ENCODE results near the gene CAPN7. TPM values are rescaled to one million over a fixed set of nuclear protein-coding genes. Genes with fewer than 3 reads are reported as not detected.

CAPN7 gene
- total and polyA plus RNA-seq, 2 donors (not counting 1 experiment from before 2014, with no cell fraction given), result 40.4 to 85.9 TPM

DNA sequence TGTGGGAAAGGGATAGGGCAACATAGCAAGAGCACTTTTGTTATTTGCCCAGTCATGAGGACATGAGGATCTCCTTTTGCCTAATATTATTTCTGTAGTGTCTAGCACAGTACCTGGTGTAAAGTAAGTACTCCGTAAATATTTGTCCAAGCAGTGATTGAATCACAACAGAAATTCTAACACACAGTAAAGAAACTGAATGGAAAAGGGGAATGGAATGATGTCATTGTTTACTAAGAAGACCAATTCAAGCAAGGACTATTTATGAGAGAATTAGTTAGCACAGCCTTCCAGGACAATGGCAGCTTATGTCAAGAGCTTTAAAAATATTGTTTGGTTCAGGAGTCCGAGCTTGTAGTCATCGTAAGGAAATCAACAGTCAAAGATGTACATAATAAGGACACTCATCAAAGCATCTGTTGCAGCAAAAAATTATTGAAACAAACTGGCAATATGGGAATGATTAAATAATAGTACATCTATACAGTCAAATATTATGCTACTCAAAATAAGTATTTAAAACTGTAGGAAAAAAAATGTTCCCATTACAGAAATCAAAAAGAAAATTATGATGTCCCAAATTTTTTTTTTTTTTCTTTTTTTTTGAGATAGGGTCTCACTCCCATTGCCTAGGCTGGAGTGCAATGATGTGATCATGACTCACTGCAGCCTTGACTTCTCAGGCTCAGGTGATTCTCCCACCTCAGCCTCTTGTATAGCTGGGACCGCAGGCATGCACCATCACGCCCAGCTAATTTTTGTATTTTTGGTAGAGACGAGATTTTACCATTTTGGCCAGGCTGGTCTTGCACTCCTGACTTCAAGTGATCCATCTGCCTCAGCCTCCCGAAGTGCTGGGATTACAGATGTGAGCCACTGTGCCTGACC is 17.9 kb downstream of the CAPN7 start:
- peaks cover 12 to 54% of the 10 kb centered on the region in 2 experiments for H3K36me3 ChIP-seq (replicated peaks in 1 of 2; ENCODE audit: control extremely low read depth in 1 of 2, control insufficient read depth in 1 of 2, extremely low read depth in 1 of 2, insufficient read depth in 2 of 2, low read length in 1 of 2)
- Mint-ChIP-seq H3K9me3 (ENCODE audit: insufficient read depth) (no peaks in the 10 kb centered on the region), H3K4me3 (no peak overlapping the region), H3K27me3 (no peaks in the 10 kb centered on the region), H3K4me1 (no peaks in the 10 kb centered on the region), H3K27ac (no peak overlapping the region)
- ChIA-PET CTCF (interaction anchor here (0.7 kb wide), 1 partner anchor 359 kb away, joined by 3 read pairs; no protein-coding TSS in a partner anchor), POLR2A (no interaction called here)
- WGBS (ENCODE audit: insufficient coverage), result 100% methylated on average over 3 of the region's 7 CpGs
- H4K20me1 ChIP-seq (ENCODE audit: control insufficient read depth, insufficient read depth, low read length, poor library complexity, severe bottlenecking), result no peaks in the 10 kb centered on the region
- no peaks in the 10 kb centered on the region for H3K27me3 ChIP-seq (replicated peaks in 1 of 4; ENCODE audit: control extremely low read depth in 1 of 4, control insufficient read depth in 3 of 4, insufficient read depth in 4 of 4, low read length in 3 of 4)
- H3K4me2 ChIP-seq (replicated peaks; ENCODE audit: low read depth, low read length, poor library complexity, severe bottlenecking), result no peak overlapping the region
- intact Hi-C loops (cut with micrococcal nuclease), result no loop called here
- no peak for TF ChIP-seq EZH2 (IDR thresholded peaks at IDR 0.05; ENCODE audit: borderline replicate concordance, insufficient read depth, low read depth, low read length, poor library complexity, severe bottlenecking)
- TF ChIP-seq, protein P1, sequence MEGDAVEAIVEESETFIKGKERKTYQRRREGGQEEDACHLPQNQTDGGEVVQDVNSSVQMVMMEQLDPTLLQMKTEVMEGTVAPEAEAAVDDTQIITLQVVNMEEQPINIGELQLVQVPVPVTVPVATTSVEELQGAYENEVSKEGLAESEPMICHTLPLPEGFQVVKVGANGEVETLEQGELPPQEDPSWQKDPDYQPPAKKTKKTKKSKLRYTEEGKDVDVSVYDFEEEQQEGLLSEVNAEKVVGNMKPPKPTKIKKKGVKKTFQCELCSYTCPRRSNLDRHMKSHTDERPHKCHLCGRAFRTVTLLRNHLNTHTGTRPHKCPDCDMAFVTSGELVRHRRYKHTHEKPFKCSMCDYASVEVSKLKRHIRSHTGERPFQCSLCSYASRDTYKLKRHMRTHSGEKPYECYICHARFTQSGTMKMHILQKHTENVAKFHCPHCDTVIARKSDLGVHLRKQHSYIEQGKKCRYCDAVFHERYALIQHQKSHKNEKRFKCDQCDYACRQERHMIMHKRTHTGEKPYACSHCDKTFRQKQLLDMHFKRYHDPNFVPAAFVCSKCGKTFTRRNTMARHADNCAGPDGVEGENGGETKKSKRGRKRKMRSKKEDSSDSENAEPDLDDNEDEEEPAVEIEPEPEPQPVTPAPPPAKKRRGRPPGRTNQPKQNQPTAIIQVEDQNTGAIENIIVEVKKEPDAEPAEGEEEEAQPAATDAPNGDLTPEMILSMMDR (IDR thresholded peaks at IDR 0.05), result no peak
- no peaks in the 10 kb centered on the region for H3K9me3 ChIP-seq (ENCODE audit: control extremely low read depth in 1 of 3, control insufficient read depth in 2 of 3, insufficient read depth in 1 of 3, low read length in 2 of 3)
- ATAC-seq (ENCODE audit: low read depth) (no peak), DNase-seq (no peak)
- H3K9ac ChIP-seq (ENCODE audit: low read length), result no peak overlapping the region
- no peaks in the 10 kb centered on the region for H3K4me1 ChIP-seq (ENCODE audit: control insufficient read depth in 2 of 2, insufficient read depth in 2 of 2, low read length in 2 of 2)
- no peak overlapping the region for H3K27ac ChIP-seq (ENCODE audit: low read length in 2 of 2)
- H3K79me2 ChIP-seq (ENCODE audit: control insufficient read depth, insufficient read depth, low read length), result peaks cover 11% of the 10 kb centered on the region
- no peak overlapping the region for H3K4me3 ChIP-seq (ENCODE audit: control extremely low read depth in 1 of 5, extremely low read depth in 1 of 5, insufficient read depth in 1 of 5, low read depth in 2 of 5, low read length in 4 of 5)
- H2AFZ ChIP-seq (ENCODE audit: insufficient read depth, low read depth, low read length, poor library complexity, severe bottlenecking), result no peak overlapping the region

DNA sequence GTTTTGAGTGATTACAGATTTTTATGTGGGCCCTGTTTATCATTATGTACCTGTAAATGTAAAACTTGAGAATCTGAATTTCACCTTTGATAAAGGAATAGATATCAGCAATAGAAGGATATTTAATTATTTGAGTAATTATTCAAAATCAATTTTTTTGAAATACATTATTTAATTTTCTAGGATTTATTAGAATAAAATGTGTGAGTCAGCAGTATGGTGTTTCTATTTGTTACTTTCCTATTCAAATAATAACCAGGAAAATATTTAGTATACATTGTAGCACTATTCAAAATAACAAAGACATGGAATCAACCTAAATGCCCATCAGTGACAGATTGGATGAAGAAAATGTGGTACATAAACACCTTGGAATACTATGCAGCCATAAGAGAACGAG is 22.1 kb downstream of the CAPN7 start:
- Mint-ChIP-seq H3K4me3 (no peak overlapping the region), H3K27me3 (no peaks in the 10 kb centered on the region), H3K4me1 (no peaks in the 10 kb centered on the region), H3K9me3 (ENCODE audit: insufficient read depth) (no peaks in the 10 kb centered on the region), H3K27ac (no peak overlapping the region)
- ATAC-seq (ENCODE audit: low read depth) (no peak), DNase-seq (no peak)
- Histone ChIP-seq H3K36me3 (replicated peaks in 1 of 2; ENCODE audit: control extremely low read depth in 1 of 2, control insufficient read depth in 1 of 2, extremely low read depth in 1 of 2, insufficient read depth in 2 of 2, low read length in 1 of 2) (peaks cover 16 to 44% of the 10 kb centered on the region in 2 experiments), H3K27me3 (replicated peaks in 1 of 4; ENCODE audit: control extremely low read depth in 1 of 4, control insufficient read depth in 3 of 4, insufficient read depth in 4 of 4, low read length in 3 of 4) (no peaks in the 10 kb centered on the region), H2AFZ (ENCODE audit: insufficient read depth, low read depth, low read length, poor library complexity, severe bottlenecking) (no peak overlapping the region), H4K20me1 (ENCODE audit: control insufficient read depth, insufficient read depth, low read length, poor library complexity, severe bottlenecking) (no peaks in the 10 kb centered on the region), H3K79me2 (ENCODE audit: control insufficient read depth, insufficient read depth, low read length) (no peaks in the 10 kb centered on the region), H3K4me2 (replicated peaks; ENCODE audit: low read depth, low read length, poor library complexity, severe bottlenecking) (no peak overlapping the region), H3K27ac (ENCODE audit: low read length in 2 of 2) (no peak overlapping the region), H3K9me3 (ENCODE audit: control extremely low read depth in 1 of 3, control insufficient read depth in 2 of 3, insufficient read depth in 1 of 3, low read length in 2 of 3) (no peaks in the 10 kb centered on the region), H3K4me3 (ENCODE audit: control extremely low read depth in 1 of 5, extremely low read depth in 1 of 5, insufficient read depth in 1 of 5, low read depth in 2 of 5, low read length in 4 of 5) (no peak overlapping the region), H3K4me1 (ENCODE audit: control insufficient read depth in 2 of 2, insufficient read depth in 2 of 2, low read length in 2 of 2) (no peaks in the 10 kb centered on the region), H3K9ac (ENCODE audit: low read length) (no peak overlapping the region)
- intact Hi-C loops (cut with micrococcal nuclease), result no loop called here
- TF ChIP-seq, protein P1 (IDR thresholded peaks at IDR 0.05), result no peak
- TF ChIP-seq EZH2 (IDR thresholded peaks at IDR 0.05; ENCODE audit: borderline replicate concordance, insufficient read depth, low read depth, low read length, poor library complexity, severe bottlenecking), result no peak
- WGBS (ENCODE audit: insufficient coverage), result 100% methylated on average over 1 of the region's 1 CpG
- ChIA-PET CTCF (interaction anchor here (0.7 kb wide), 1 partner anchor 10 kb away, joined by 3 read pairs; no protein-coding TSS in a partner anchor), POLR2A (no interaction called here)
